ENCODE measurements around the gene TLE3.

DNA sequence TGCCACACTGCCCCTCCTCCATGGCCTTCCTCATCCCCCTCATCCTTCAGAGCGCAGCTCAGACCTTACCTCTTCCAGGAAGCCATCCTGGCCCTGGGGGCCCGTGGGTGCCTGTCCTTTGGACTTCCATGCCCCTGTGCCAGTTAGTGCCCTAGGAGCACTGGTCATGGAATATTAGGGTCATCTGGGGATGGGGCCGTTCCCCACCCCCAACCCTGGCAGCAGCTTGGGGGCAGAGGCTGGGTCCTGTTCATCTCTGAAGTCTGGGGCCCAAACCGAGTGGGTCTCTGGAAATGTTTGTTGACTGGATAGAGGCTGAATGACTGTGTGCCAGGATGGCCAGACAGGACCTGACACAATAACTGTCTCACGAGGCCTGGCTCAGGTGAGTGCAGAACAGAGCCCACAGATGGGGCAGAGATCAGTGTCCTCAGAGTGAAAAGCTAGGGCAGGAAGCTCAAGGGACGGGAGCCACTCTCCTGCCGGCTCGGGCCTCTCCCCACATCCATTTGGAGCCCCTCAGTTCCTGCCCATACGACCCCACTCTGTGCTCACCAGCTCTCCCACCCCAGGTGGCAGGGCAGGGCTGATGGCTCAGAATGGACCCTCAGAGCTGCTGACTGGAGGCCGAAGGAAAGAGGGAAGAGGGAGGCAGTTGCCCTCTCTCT is 62.5 kb downstream of the TLE3 start:
- no peak for TF ChIP-seq CTCF (IDR thresholded peaks at IDR 0.05)
- no peak for TF ChIP-seq POLR2A (IDR thresholded peaks at IDR 0.05)
